Nephron progenitor cell (in vitro differentiated cells): ENCODE measurements around the gene EIF3K.
A peak's percentile ranks its signal among the peaks of the same experiment; 100 is the strongest.

Experiments used
- DNase-seq: peaks from one replicate; pipeline ENCODE4 v3.0.0; 2021
- H3K27ac Mint-ChIP-seq: 2 replicates; pipeline ENCODE4 v1.8.0; 2021; ENCODE audit warnings: mild to moderate bottlenecking, moderate library complexity, mixed read lengths
- H3K27me3 Mint-ChIP-seq: 2 replicates; pipeline ENCODE4 v1.8.0; 2021; ENCODE audit warnings: mild to moderate bottlenecking, low read depth, mixed read lengths; ENCODE audit not compliant: poor library complexity
- H3K36me3 Mint-ChIP-seq: 2 replicates; pipeline ENCODE4 v1.8.0; 2021; ENCODE audit warnings: low read depth, mixed read lengths
- H3K4me1 Mint-ChIP-seq: 2 replicates; pipeline ENCODE4 v1.8.0; 2021; ENCODE audit warnings: mixed read lengths
- H3K4me3 Mint-ChIP-seq: 2 replicates; pipeline ENCODE4 v1.8.0; 2021; ENCODE audit warnings: mild to moderate bottlenecking, moderate library complexity, mixed read lengths
- H3K9me3 Mint-ChIP-seq: 2 replicates; pipeline ENCODE4 v1.8.0; 2021; ENCODE audit warnings: mild to moderate bottlenecking, moderate library complexity, mixed read lengths
- TF ChIP-seq, protein P1 (sequence below): fragments of 200-600 bp; sonication (generic); IDR thresholded peaks from 2 replicates; pipeline ENCODE4 v1.5.0; 2021; ENCODE audit warnings: antibody characterized with exemption

EIF3K gene

DNA sequence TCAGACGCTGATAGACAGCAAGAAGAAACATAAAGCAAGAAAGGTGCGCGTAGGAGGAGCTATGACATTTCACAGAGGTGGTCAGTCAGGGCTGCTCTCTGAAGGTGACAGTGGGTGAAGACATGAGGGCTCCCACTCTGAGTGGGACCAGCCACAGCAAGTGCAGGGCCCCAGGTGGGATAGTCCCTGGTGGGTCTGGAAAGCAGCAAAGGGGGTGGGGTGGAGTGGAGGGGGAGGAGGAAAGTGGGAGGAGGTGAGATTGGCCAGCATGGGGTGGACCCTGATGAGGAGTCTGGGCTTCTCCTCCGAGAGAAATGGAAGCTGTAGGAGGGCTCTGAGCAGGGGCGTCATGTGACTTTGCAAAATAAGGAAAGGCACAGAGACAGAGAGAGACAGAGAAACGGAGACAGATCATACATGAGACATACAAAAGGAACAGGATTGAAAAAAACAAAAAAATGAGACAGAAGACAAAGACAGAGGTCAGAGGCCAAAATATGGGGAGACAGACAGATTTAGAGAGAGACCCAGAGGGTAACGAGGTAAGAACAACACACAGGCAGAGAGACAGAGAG, 3.9 kb upstream of the EIF3K start:
- no peak for DNase-seq
- H3K9me3 Mint-ChIP-seq: no peaks in the 10 kb centered on the region
- peaks cover 7% of the 10 kb centered on the region for H3K27me3 Mint-ChIP-seq
- peak overlapping the region; percentile 50 for H3K27ac Mint-ChIP-seq
- H3K4me1 Mint-ChIP-seq: peaks cover 44% of the 10 kb centered on the region
- no peaks in the 10 kb centered on the region for H3K36me3 Mint-ChIP-seq
- H3K4me3 Mint-ChIP-seq: no peak overlapping the region
- TF ChIP-seq, protein P1, sequence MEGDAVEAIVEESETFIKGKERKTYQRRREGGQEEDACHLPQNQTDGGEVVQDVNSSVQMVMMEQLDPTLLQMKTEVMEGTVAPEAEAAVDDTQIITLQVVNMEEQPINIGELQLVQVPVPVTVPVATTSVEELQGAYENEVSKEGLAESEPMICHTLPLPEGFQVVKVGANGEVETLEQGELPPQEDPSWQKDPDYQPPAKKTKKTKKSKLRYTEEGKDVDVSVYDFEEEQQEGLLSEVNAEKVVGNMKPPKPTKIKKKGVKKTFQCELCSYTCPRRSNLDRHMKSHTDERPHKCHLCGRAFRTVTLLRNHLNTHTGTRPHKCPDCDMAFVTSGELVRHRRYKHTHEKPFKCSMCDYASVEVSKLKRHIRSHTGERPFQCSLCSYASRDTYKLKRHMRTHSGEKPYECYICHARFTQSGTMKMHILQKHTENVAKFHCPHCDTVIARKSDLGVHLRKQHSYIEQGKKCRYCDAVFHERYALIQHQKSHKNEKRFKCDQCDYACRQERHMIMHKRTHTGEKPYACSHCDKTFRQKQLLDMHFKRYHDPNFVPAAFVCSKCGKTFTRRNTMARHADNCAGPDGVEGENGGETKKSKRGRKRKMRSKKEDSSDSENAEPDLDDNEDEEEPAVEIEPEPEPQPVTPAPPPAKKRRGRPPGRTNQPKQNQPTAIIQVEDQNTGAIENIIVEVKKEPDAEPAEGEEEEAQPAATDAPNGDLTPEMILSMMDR: no peak

DNA sequence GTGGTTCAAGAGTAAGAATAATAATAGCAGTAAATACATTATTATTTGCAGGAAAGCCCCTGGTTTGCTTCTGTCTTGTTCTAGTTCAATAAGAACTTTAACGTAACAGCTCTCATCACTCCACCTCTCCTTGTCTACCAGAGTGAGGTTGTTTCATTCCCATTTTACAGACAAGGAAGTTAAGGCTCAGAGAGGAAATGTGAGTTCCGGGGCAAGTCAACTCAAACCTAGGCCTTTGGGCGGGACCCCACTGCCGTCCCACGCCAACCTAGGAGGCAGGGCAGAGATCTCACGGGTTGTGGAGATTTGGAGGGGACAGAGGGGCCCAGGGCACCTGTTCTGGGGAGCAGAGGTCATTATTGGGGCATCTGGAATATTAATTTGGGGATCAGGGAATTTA, 2.7 kb upstream of the EIF3K start:
- peaks cover 4% of the 10 kb centered on the region for H3K27me3 Mint-ChIP-seq
- no peak for DNase-seq
- no peaks in the 10 kb centered on the region for H3K9me3 Mint-ChIP-seq
- H3K27ac Mint-ChIP-seq: no peak overlapping the region
- H3K4me3 Mint-ChIP-seq: no peak overlapping the region
- H3K36me3 Mint-ChIP-seq: peaks cover under 1% of the 10 kb centered on the region
- peaks cover 47% of the 10 kb centered on the region for H3K4me1 Mint-ChIP-seq
- TF ChIP-seq, protein P1: no peak

DNA sequence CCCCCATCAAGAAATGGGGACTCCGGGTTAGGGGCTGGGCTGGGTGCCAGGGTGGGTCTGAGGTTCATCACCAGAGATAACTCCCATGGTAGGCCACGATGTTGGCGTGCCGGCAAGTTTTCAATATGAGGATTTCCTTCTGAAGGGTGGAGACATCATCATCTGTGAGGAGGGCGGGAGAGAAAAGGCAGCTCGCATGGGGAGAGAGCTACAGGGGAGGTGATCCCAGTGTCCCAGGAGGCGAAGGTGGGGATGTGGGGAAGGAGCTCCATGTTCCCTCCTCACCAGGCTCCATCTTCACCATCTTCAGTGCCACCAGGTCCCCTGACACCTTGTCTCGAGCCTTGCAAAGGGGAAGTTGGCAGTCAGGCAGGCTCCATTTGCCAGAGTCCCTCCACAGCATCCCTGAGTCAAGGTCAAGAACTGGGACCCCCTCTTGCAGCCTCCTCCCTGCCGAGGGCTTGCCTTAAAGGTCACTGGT, 1.7 kb upstream of the EIF3K start:
- H3K27ac Mint-ChIP-seq: no peak overlapping the region
- H3K27me3 Mint-ChIP-seq: peaks cover 7% of the 10 kb centered on the region
- H3K36me3 Mint-ChIP-seq: peaks cover 11% of the 10 kb centered on the region
- H3K9me3 Mint-ChIP-seq: no peaks in the 10 kb centered on the region
- DNase-seq: no peak
- TF ChIP-seq, protein P1: no peak
- H3K4me1 Mint-ChIP-seq: peaks cover 47% of the 10 kb centered on the region
- H3K4me3 Mint-ChIP-seq: peak overlapping the region; percentile 66

DNA sequence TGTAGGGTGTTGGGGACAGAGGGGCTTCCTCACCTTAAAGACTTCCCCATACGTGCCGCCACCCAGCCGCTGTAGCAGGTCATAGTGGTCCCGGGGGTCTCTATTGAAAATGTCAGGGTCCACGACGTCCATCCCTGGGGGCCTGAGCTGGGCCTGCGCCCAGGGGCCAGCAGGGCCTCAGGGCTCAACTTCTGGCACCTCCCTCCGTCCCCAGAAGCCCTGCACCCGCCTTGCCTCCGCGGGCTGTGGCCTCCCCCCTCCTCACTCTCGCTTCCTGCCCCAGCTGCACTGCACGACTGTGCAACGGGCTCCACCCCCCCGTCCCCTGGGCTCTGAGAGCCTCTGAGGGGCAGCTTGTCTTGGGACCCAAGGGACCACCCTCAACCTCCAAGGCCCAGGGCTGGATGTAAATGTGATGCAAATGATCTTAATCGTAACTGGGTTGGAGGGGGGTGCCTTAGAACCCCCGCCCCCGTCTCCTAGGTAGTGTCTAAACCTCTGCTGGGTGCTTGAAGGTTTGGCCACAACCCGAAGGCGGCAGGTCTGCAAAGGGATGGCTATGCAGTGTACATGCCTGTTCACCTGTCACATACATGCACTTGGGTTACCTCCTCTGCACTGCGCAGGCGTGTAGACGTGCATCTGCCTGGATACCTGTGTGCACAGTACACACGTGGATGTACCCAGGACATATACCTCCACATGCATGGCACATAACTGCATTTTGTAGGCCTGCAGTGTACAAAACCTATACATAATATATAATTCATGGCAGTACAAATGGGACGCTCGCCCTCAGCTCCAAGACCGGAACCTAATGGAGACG, 1.0 kb upstream of the EIF3K start, which contains the start of gene MAP4K1:
MAP4K1 (minus strand) TSS at position 190 of the 826 bp plus-strand sequence; CDS start at position 132, 58 bp downstream.
- DNase-seq: no peak
- Mint-ChIP-seq H3K9me3 (no peaks in the 10 kb centered on the region), H3K27ac (peak within 1 kb of the TSS; percentile 39), H3K4me1 (peaks cover 47% of the 10 kb centered on the region), H3K27me3 (peaks cover 7% of the 10 kb centered on the region), H3K36me3 (peaks cover 12% of the 10 kb centered on the region), H3K4me3 (peak within 1 kb of the TSS; percentile 100)
- TF ChIP-seq, protein P1: no peak

DNA sequence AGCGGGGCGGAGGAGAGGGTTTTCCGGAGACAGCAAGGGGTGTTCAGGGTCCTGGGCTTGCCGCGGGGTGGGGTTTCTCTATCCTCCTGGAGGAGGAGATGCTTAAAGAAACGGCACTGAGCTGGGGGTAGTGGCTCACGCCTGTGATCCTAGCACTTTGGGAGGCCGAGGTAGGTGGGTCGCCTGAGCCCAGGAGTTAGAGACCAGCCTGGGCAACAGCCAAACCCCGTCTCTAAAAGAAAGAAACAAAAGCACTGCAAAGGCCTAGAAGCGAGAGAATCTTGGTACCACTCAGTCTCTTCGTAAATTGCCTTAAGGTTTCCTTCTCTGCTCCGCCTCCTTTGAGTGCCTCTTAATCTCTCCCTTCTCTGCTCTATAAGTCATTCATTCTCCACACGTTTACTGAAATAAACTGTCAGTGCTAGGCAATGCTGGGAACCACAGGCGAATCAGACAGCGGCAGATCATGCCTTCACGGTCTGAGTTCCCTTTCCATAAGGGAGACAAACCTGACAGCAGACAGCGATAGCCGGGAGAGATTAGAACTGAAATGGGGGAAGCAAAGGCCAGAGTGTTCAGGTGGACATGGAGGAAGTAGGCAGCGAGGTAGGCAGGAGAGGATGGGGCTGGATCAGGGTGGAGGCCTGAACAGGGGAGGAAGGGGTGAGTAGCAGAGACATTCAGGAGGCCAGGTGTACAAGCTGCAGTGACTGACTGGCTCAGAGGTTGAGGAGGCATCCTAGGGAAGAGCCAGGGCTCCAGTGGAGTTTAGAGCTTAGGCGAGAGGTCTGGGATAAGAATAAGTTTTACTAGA, 580 bp downstream of the EIF3K start:
- Mint-ChIP-seq H3K4me1 (peaks cover 47% of the 10 kb centered on the region), H3K27ac (peak overlapping the region; percentile 99), H3K9me3 (no peaks in the 10 kb centered on the region), H3K4me3 (peak overlapping the region; percentile 100), H3K36me3 (peaks cover 22% of the 10 kb centered on the region), H3K27me3 (peaks cover 3% of the 10 kb centered on the region)
- TF ChIP-seq, protein P1: no peak
- DNase-seq: no peak
